GM12874 (cell line): ENCODE results near the gene SNHG17.

ENCODE experiments used
- TF ChIP-seq, protein P1 (sequence below): IDR thresholded peaks from 2 replicates; pipeline ENCODE4 v1.5.1; 2011; ENCODE audit warnings: low read depth, mild to moderate bottlenecking, control low read depth, low read length, moderate library complexity; ENCODE audit not compliant: insufficient read depth

Gene SNHG17

DNA sequence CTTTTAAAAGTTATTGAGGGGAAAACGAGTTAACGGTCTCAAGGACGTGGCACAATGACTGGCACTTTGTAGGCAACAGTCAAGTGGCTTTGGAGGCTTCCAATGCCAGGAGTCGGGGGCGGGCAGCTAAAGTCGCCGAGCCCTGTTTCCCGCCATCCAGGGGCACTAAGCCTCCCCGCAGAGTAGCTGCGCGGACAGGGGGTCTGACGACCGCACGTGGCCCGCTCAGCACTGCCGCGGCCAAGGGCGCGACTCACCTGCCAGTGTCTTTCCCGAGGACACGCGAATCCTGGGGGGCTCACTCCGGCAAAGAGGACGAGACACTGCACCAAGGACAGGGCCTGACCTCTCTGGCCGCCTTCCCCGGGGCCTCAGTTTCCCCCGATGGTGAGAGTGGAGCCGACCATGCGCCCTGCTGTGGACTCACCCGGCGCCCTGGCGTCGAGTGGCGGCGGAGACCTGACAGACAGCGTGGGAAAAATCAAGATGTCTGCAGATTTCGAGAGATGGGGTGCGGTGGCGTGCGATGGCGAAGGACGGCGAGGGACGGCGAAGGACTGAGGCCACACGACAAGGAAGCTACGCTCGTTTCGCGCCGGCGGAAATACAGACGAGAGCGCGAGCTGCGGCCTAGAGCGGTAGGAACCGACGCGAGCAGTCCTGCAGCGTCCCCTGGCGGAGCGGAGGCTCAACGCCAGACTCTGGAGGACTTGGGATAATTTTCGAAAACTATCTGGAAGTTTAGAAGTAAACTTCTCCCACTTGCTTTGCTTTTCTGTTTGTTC lies at the start of gene SNHG17:
TSS of gene SNHG17 (minus strand) at position 559 of the 785 bp plus-strand sequence.
- TF ChIP-seq, protein P1, sequence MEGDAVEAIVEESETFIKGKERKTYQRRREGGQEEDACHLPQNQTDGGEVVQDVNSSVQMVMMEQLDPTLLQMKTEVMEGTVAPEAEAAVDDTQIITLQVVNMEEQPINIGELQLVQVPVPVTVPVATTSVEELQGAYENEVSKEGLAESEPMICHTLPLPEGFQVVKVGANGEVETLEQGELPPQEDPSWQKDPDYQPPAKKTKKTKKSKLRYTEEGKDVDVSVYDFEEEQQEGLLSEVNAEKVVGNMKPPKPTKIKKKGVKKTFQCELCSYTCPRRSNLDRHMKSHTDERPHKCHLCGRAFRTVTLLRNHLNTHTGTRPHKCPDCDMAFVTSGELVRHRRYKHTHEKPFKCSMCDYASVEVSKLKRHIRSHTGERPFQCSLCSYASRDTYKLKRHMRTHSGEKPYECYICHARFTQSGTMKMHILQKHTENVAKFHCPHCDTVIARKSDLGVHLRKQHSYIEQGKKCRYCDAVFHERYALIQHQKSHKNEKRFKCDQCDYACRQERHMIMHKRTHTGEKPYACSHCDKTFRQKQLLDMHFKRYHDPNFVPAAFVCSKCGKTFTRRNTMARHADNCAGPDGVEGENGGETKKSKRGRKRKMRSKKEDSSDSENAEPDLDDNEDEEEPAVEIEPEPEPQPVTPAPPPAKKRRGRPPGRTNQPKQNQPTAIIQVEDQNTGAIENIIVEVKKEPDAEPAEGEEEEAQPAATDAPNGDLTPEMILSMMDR = peak; percentile 100

DNA sequence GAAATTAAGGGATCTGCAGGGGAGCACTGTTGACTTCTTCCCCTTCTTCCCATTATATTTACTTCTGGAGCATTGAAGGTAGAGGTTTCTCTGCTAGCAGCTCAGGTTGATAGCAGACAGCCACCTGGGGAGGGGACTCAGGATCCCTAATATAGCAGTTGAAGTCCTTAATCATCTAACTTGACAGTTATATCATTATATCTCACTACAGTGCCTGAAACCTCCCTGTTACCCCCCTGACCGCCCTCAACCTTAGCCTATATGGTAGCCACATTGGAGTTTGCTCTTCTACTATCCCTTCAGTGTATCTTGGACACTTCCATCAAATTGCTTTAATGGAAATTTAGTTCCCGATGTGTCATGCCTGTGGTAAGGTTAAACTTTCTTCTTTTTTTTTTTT lies 44.5 kb upstream of the SNHG17 start:
- TF ChIP-seq, protein P1 = no peak

DNA sequence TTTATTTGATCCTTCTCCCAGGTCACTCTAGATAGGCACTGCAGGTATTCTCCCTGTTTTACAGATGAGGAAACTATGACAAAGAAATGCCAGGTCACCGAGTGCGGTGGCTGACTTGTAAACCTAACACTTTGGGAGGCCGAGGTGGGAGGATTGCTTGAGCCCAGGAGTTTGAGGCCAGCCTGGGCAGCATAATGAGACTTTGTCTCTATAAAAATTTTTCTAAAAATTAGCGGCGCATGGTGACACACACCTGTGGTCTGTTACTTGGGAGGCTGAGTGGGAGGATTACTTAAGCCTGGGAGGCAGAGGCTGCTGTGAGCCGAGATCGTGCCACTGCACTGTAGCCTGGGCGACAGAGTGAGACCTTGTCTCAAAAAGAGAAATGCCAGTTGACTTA lies 42.6 kb upstream of the SNHG17 start:
- TF ChIP-seq, protein P1 = no peak

DNA sequence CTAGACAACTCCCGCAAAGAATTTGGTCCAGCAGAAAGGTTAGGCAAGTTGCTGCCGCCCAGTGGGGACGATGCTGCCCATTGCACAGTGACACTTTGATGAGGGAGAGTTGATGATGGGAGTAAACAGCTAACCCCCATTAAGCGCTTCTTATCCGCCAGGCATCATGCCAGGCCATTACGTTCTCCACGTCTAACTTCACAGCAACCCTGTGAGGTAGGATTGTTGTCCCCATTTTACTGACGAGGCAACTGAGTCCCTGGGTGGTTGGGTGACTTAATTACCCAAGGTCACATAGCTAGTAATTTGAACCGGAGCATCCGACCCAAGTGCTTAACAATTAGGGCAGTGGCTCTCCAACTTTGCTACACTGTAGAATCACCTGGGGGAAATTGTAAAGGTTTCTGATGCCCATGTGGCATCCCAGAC lies 38.3 kb upstream of the SNHG17 start:
- TF ChIP-seq, protein P1 = 0 out of 2 replicates have a peak, but pooled peaks have one; percentile 15

DNA sequence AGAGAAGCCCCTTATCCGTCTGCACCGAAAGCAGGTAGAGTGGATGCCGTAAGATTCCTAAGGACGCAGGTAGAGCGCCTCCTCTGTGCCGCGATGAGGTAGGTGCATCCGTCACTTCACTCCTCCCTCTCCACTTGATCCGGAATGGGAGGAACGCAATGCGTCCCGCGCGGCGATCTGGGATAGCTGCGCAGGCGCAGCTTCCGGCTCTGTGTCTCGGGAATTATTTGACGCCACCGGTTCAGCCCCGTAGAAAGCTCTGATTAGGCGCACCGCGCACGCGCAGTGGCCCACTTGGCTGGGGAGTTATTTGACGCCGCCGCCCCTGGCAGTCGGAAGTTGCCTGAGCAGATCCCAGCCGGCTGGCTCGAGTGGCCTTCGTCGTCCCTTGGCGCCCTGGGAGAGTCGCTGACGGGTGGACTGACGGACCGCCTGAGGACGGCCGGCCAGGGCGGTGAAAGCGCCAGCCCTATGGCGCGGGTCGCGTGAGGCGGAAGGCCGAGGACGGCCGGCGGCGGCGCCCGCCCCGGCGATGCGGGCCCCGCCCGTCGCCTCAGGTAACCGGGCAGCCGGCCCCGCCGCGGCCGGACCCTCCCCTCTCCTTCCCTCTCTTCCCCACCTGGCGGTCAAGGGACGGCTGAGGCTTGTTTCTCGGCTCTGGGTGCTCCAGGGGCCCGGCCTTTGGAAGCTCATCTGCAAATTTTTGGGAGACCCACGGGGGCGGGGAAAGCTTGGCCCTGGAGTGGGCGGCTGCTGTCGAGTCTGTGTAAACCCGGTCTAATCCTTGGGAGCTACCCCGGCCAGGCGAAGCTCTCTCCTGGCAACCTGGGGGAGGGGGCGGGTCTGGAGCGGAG lies 37.6 kb upstream of the SNHG17 start, which contains the start of gene RALGAPB:
TSS of gene RALGAPB (plus strand) at position 331 of the 854 bp plus-strand sequence. CDS start 15,590 bp downstream, outside the sequence.
- TF ChIP-seq, protein P1 = peak; percentile 42; the same call in 1 of the 2 replicates

DNA sequence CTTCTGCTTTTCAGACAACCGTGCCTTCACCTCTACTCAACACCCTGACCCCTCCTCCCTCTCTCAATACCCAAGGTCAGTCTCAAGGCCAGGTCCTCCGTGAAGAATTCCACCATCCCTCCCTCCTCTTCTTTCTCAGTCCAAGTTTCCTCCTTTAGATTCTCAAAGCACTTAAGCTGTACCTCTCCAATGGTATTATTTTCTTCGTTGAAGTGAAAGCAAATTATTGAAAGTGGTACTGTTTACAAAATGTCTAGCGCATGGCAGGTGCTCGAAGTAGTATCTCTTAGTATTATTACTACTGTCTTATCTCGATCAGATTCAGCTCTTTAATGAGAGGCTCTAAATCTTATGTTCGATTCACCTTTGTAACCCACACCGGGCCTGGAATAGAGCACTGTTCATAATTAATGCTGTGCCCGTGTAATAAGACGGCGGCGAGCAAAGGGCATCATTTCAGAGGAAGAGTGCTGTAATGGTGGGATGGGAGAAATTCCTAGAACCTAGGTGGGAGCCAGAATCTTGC lies 36.9 kb upstream of the SNHG17 start:
- TF ChIP-seq, protein P1 = no peak

DNA sequence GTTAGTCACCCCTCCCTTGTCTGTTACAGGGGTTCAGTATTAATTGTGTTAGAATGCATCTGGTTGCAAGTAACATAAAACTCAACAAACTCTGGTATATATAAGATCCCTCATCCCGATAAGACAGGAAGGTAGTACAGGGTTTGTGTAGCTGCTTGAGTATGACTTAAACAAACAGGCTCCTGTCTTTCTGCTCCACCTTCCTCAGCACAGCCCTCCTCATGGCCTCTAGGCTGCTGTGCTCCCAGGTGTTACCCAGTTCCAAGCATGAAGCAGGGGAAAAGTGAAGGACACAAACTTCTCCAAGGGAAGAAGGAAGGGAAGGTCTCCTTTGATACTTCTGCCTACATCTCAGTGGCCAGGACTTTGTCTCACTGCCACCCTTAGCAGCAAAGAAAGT lies 36.1 kb upstream of the SNHG17 start:
- TF ChIP-seq, protein P1 = no peak
